Cerebellar nuclear complex (tissue), 1 donor: ENCODE results near the gene DRC7.

Source experiments
- DNase-seq, 2 experiments: peaks; one replicate each; lab custom pipeline; 2025; lab: John Stamatoyannopoulos, UW

The DRC7 gene

DNA sequence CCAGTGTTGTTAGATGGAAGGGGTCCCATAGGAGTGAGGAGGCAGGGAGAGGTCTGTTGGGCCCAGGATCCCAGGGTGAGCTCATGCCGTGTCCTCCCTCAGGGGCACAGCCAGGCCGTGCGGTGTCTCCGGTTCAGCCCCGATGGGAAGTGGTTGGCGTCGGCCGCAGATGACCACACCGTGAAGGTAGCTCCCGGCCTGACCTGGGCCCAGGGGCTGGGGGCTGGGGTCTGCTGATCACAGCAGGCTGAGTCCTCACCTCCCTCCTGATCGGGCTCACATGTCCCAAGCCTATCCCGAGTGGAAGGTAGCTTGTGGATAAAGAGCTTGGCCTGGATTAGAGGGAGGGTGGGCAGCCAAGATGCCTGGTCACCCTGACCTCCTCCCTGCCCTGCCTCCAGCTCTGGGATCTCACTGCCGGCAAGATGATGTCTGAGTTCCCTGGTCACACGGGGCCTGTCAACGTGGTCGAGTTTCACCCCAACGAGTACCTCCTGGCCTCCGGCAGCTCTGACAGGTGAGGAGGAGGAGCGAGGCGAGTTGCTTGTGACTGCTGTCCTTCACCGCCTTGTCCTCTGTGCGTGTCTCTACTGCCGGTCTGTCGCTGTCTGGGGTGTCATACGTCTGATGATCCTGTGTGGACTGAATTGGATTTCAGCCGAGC, 57.1 kb downstream of the DRC7 start:
- DNase-seq = no peak

DNA sequence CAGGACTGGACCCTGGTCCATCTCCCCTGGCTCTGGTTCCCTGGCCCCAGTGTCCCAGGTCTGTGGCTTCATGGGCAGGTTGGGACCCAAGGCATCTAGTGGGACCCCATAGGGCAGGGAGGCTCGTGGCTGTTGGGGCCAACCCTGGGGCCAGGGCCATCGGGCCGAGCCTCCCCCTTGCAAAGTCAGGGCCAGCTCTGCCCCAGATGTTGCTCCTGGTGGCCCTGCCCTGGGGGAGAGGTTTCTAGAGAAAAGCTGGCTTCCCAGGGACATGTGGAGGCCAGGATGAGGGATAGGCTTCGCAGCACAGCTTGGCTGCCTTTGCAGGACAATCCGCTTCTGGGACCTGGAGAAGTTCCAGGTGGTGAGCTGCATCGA, 57.6 kb downstream of the DRC7 start:
- DNase-seq = no peak

DNA sequence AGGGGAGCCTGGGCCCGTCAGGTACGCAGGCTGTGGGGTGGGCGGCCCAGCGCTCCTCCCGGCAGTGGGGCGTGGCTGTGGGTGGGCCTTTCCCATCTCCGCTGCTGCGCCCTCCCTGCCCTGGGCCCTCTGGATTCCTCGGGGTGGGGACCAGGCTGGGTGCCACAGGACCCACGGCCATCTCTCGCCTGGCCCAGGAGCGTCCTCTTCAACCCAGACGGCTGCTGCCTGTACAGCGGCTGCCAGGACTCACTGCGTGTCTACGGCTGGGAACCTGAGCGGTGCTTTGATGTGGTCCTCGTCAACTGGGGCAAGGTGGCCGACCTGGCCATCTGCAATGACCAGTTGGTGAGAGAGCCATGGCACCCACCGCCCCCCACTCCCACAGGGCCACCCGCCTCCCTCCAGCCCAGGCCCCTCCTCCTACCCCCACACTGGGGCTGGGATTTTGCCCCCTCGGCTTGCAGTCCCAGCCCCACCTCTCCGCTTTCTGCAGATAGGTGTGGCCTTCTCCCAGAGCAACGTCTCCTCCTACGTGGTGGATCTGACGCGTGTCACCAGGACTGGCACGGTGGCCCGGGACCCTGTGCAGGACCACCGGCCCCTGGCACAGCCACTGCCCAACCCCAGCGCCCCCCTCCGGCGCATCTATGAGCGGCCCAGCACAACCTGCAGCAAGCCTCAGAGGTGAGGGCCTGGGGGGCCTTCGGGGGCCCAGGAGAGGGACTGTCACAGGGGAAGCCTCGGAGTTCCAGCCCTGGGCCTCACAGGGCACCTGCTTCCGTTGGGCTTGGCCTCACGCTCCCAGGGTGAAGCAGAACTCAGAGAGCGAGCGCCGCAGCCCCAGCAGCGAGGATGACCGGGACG, 58.2 kb downstream of the DRC7 start:
- DNase-seq = no peak

DNA sequence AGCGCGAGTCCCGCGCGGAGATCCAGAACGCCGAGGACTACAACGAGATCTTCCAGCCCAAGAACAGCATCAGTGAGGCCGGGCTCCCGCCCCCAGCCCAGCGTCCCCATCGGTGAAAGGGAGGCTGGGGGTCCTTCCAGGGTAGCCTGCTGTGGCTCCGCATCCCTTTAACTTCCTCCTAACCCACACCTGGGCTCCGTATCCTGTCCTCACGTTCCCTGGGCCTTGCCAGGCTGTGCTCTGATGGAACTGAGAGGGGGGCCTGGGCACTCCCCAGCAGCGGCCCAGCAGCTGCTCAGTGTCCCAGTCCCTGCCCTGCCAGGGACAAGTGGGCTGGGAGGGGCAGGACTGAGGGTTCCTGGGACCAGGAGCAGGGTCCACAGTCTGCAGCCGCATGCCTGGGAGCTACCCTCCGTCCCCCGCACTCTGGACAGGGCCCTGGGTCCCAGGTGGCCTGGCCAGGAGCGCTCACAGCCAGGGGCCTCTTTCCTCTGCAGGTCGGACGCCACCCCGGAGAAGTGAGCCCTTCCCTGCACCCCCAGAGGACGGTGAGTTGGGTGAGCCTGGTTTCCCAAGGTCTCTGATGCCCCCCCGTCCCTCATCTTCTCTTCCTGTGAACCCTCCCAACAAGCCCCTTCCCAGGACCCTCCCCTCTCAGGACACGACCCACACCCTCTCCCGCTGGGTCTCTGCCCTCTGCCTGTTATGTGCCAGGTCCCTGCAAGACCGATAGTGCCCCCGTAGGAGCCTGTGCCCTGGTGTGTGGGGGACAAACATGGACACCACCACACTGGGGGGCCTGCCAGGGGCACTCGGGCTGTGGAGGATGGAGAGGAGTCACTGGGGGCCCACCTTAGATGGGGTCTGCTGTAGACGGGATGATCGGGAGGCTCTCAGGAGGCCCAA, 59.1 kb downstream of the DRC7 start:
- no peak for DNase-seq

DNA sequence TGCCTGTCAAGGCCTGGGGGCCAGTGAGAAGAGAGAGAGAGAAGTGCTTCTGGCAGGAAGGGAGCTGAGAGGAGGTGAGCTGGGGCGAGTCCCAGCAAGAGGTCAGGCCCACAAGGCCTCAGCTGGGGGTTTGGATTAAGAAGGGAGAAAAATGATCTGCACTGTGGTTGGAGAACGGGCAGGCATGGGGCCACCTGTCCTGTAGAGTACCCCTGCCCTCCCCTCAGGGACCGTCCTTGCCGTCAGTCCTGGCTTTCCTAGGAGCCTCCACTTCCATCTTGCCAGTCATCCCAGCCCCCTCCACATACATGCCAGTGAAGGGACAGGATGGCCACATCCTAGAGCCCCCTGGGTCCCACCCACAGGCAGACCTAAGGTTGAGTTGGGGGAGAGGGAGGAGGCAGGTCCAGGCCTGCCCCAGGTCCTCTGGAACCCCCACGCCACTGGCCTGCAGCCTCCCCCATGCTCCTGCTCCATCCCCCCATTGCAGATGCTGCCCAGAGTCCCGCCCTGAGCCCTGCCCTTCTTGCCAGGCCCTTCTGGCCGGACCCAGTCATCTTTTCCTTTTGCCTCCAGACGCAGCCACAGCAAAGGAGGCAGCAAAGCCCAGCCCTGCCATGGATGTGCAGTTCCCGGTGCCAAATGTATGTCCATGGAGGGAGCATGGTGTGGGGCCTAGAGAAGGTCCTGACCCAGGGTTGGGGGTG, 59.9 kb downstream of the DRC7 start:
- DNase-seq = no peak

DNA sequence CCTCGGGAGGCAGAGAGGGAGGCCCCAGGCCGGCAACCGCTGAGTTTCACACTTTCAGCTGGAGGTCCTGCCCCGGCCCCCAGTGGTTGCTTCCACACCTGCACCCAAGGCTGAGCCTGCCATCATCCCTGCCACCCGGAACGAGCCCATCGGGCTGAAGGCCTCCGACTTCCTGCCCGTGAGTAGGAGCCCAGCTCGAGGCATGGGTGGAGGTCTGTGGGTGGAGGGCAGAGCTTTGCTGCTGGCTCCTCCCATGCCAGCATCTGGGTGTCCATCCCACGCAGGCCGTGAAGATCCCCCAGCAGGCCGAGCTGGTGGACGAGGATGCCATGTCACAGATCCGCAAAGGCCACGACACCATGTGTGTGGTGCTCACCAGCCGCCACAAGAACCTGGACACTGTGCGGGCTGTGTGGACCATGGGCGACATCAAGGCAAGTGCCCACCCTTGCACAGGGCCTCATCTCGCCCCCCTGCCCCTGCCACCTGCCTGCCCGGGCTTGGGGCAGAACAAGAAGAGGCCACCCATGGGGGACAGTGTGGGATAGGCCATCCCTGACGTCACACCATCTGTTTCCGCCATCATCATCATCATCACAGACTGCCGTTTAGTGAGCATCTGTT, 60.6 kb downstream of the DRC7 start:
- DNase-seq = no peak

DNA sequence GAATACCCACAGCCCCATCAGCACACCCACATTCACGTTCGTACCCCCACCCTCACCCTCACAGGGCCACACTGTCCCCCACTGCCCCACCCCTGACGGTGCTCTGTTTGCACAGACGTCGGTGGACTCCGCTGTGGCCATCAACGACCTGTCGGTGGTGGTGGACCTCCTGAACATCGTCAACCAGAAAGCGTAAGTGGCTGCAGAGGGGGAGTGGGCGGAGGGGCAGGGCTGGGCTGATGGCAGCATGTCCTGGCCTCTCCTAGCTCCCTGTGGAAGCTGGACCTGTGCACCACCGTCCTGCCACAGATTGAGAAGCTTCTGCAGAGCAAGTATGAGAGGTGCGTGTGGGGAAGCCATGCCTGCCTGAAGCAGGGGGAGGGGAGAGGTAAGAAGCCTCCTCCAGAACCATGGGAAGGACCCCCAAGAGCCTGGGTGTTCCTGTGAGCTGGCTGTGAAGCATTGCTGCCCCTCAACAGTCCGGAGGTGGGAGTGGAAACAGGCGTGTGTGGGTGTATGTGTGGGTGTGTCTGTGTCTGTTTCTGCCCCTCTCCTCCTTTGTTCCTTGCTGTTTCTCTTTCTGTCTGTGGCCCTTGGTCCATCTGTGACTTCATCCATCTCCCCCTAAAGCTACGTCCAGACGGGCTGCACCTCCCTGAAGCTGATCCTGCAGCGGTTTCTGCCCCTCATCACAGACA, 61.3 kb downstream of the DRC7 start:
- DNase-seq = no peak

DNA sequence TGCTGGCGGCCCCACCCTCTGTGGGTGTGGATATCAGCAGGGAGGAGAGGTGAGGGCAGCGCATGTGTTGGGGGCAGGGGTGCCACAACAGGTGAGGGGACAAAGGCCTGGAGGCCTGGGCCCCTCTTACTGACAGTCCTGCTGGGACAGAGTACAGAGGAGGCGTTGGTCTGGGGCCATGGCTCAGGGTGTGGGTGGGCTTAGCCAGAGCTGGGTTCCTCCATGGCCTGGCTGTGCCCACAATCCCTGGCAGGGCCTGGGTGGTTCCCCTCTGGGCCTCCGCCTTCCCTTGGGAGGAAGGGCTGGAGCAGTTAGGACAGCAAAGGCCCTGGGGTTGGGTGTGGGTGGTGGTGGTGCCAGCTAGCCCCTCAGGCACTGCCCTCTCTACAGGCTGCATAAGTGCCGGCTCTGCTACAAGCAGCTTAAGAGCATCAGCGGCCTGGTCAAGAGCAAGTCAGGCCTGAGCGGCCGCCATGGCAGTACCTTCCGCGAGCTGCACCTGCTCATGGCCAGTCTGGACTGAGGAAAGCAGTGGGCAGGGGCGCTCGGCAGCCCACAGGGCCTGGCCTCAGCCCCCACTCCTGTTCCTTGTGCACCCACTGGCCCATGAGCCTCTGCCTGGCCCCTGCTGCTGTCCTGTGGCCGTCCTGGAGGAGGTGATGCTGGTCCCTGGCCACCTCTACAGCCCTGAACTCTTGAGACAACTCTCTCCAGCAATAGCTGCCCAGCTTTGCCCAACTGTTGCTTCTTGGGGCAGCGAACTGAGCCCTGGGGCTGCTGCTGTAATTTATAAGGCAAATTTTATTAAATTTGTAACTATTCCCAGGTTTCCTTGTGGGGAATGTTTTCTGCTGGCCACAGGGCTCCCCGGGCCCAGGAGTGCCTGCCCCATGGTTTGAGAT, 62.1 kb downstream of the DRC7 start:
- no peak for DNase-seq

DNA sequence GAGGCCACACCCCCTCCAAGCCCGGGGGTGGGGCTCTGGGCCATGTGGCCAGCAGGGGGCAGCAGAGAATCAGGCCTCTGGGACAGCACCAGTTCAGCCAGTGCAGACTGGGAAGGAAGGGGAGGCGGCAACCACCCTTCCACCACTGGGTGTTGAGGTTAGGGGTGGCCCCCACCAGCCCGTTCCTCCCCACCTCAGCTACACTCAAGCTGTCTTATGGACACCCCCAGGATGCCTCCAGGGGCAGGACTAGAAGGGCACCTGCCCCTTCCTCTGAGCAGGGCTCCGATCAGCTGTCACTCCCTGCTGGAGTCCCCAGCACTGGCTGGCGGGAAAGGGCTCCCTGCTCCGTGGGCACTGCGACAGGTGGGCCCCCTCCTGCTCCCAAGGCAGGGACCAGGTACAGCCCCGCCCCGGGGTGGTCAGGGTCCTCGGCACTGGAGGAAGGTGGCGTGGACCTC, 62.8 kb downstream of the DRC7 start:
- peak in 1 of 2 experiments; percentile 27 for DNase-seq

DNA sequence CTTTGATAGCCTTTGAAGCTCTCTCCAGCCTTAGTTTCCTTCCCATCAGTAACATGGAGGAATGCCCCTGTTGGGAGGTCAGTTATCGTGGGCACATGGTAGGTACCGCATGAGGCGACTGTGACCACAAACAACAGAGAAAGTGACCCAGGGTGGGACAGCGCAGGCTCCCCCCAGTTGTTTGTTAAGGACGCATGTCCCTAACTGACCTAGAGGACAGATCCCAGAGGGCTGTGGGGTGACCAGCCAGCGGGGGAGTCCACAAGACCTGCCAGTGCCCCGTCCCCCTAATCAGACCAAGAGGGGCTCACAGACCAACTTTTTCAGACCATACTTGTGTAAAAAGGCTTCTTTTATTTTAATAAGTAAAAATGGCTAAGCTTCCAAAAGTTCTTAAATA, 63.3 kb downstream of the DRC7 start:
- no peak for DNase-seq

DNA sequence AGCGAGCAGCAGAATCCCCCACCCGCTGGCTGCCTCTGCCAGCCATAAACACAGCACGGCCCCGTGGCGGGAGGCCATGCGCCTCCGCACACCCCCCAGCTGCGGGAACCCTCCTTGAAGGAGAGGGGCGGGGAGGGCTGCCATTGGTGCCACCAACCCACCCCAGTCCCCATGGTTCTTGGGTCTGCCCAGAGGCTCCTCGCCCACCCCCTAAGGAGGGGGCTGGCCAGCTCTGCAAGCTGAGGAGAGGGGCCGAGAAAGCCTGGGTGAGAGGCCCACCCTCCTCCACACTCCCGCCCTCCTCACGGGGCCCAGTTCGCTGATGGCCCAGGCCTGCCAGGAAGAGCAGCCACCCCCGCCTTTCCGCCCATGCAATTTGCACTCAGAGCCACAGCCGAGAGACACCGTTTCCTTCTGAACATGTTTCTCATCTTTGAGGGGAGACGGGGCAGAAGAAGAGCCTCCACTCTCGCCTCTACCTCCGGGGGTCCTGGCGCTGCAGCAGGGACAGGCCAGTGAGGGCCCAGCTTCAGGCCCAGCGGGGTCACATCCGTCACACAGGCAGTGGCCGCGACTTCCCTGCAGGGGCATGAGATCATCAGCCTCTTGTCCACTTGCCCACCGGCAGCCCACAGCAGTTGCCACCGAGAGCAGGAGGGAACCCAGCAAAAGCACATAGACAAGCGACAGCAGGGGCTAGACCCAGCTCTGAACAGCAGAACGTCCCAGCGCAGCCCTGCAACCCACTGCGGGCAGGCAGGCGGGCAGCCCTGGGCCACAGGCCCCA, 63.9 kb downstream of the DRC7 start:
- no peak for DNase-seq

DNA sequence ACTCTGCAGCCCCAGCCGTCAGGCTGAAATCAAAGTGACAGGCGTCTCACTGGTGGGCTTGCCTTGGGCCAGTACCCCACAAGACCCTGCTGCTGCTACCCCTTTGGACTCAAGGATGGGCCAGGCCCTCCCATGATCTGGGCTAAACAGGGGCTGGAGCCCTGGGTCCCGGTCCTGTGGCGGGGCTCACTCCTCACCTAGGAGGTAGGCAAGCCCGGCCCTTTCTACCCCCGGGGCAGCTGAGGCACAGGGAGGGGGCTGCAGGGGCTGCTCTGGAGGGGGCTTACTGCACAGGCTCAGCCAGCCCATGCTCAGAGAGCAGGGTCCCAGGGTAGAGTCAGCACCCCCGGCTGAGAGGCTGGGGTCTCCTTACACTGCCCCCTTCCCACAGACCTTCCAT, 64.5 kb downstream of the DRC7 start:
- no peak for DNase-seq

DNA sequence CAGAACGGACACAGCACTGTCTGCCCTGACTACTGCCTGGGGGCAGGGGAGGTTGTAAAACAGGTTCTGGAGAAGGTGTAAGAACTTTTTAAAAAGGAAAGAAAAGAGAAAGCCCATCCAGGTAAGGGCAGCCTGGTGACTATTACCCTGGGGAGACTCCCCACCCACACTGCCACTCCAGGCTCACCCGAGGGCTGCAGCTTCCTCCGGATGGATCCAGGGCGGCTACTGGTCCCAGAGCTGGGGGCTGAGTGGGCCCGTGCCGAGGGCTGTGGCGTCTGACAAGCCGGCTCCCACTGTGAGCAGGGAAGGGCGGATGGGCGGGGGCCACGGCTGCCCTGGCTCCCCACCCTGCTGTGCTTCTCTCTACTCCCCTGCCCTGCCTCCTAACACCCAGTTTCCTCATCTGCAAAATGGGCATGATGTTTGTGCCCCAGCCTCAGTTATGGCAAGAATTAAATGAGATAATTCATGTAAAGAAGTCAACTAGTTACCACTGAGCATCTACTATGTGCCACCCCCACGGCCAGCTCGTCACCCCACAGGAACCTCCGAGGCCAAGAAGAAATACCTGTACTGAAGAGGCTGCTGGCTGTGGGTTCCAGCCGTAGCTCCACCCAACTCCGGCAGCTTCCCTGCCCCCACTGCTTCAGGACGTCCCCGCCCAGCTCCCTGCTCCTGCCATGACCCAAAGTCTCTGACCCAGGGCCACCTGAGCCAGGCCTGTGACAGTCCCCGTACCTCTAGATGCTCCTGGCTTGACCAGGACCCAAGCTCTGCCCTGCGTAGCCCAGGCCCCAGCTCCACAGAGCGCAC, 65.1 kb downstream of the DRC7 start:
- DNase-seq = no peak

DNA sequence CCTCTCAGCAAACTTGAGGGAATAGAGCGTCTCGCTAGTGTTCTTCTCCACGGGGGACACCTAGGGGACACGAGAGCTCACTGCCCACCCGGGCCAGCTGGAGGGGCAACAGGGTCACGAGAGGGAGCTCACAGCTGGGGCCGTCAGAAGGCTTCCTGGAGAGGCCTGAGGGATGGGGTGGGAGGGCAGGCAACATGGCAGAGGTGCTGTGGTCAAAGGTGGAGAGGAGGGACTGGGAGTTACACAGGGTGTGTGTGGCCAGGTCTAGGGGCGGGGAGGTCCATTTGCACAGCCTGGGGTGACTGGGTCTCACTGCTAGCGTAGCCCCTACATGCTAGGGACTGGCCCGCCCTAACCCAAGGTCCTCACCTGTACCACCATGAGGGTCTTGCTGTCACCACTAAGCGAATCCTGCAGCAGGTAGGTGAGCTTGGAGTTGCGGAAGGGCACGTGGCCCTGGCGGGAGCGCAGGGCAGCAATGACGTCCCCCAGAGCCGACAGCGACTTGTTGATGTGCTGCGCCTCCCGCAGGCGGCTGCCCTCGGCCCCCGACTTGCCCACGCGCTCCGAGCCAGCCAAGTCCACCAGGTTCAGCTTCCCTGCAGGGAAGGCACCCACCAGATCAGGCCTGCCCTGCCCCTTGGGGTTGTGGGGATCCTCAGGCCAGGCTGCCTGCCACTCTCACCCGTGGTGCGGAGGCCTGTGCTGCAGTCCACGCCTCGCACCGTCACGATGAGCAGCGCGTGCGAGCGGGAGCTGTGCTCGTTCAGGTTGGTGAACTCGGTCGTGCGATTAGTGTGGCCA, 66.0 kb downstream of the DRC7 start:
- DNase-seq = no peak

DNA sequence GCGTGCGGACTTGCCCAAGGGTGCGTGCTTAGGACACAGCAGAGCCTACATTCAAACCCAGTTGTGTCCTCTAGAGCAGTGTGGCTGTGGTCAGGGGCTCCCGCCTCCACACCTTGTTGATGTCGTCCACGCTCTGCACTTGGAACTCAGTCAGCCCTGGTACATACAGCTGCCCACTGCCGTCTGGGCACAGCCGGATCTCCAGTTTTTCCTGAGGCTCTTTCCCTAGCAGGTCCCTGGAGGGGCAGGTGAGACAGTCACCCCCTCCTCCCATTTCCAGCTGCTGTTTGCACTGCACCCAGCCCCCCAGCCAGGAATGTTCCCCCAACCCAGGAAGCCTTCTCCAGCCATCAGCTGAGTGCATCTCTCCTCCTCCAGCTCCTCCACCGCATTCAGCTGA, 66.7 kb downstream of the DRC7 start:
- no peak for DNase-seq

DNA sequence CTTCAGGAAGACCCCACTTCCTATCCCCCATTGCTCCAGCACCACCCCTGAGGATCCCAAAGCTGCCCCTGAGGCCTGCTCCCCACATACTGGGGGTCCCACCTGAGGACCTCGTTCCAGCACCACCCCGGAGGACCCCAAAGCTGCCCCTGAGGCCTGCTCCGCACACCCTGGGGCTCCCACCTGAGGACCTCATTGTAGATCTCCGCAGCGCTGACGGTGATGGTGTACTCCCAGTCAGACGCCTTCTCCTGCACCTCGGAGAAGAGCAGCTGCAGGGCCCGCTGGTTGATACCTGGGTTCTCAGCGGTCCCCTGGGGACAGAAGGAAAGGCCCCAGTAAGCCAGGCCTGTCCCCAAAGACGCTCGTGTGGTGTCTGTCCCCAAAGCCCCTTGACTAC, 67.4 kb downstream of the DRC7 start:
- no peak for DNase-seq

DNA sequence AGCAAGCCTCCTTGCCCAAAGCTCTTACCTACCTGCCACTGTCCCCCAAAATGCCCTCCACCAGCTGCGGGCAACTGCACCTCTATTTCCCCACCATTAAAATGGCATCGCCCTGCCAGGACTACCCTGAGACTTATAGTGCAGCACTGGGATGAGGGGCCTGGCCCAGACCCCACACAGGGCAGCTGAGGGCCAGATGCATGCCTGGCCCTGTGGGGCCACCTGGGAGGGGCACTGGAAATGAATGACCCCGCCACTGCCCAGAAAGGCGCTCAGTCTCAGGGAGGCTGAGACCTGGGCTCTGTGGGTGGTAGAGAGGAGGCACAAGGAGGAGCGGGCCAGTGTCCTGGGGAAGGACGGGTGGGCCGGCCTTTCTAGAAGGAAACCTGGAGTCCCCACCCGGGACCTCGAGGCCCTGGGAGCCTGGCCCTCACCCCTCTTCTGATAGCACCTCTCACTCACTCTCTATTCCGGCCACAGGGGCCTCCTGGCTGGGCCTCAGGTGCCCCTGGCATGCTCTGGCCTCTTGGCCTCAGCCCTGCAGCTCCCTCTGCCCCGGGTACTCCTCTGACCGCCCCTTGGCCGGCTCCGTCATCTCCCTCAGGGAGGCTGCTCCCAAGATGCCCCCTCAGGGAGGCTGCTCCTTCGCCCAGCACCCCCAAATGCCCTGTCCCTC, 67.9 kb downstream of the DRC7 start:
- DNase-seq = no peak
